GM21423 (cell line): ENCODE measurements around the gene DACT3.

ENCODE experiments used
- ATAC-seq: cut with Tn5 transposase; IDR thresholded peaks from one replicate; pipeline ENCODE4 v1.9.1; 2021; ENCODE audit warnings: mild to moderate bottlenecking, moderate library complexity; ENCODE audit not compliant: unreplicated experiment

DACT3 gene

GRCh38 chr19:46616631-46617322, 44.2 kb downstream of the DACT3 start:
- ATAC-seq, result no peak

GRCh38 chr19:46615966-46616365, 45.0 kb downstream of the DACT3 start:
- no peak for ATAC-seq

- no peak for ATAC-seq
Measured at GRCh38 chr19:46614114-46614722, 46.8 kb downstream of the DACT3 start.

GRCh38 chr19:46613525-46613924, 47.5 kb downstream of the DACT3 start:
- ATAC-seq, result no peak

- no peak for ATAC-seq
Measured at GRCh38 chr19:46611776-46612175, 49.2 kb downstream of the DACT3 start.

- no peak for ATAC-seq
Measured at GRCh38 chr19:46610851-46611770, 49.9 kb downstream of the DACT3 start.

GRCh38 chr19:46610413-46610775, 50.6 kb downstream of the DACT3 start:
- ATAC-seq, result no peak

GRCh38 chr19:46609511-46610412, 51.2 kb downstream of the DACT3 start:
- no peak for ATAC-seq

GRCh38 chr19:46608581-46609345, 52.2 kb downstream of the DACT3 start:
- no peak for ATAC-seq

- ATAC-seq, result no peak
Measured at GRCh38 chr19:46608178-46608577, 52.8 kb downstream of the DACT3 start.

GRCh38 chr19:46607448-46607841, 53.5 kb downstream of the DACT3 start:
- ATAC-seq, result no peak

GRCh38 chr19:46606681-46607447, 54.1 kb downstream of the DACT3 start:
- ATAC-seq, result no peak

- no peak for ATAC-seq
Measured at GRCh38 chr19:46606019-46606418, 55.0 kb downstream of the DACT3 start.

- no peak for ATAC-seq
Measured at GRCh38 chr19:46605356-46605821, 55.6 kb downstream of the DACT3 start.

GRCh38 chr19:46604781-46605355, 56.1 kb downstream of the DACT3 start:
- no peak for ATAC-seq

GRCh38 chr19:46603752-46604231, 57.2 kb downstream of the DACT3 start:
- no peak for ATAC-seq

- no peak for ATAC-seq
Measured at GRCh38 chr19:46603195-46603637, 57.8 kb downstream of the DACT3 start.

- ATAC-seq, result no peak
Measured at GRCh38 chr19:46602392-46603194, 58.4 kb downstream of the DACT3 start.
